WTC11 (cell line): ENCODE measurements around the gene ATCAY. TPM values are rescaled to one million over a fixed set of nuclear protein-coding genes. Genes with fewer than 3 reads are reported as not detected.

Experiments used
- ATAC-seq: fragments of 200-7000 bp; cut with Tn5 transposase; 2 replicates; pipeline ENCODE4 v1.10.0; 2021; ENCODE audit warnings: mild to moderate bottlenecking, moderate library complexity
- CTCF ChIA-PET: fragments of 300-600 bp; sonication (Branson Sonifier 250); formaldehyde crosslinking; loops from one replicate; lab custom pipeline; 2021; ENCODE audit warnings: antibody characterized with exemption; lab: Charles Lee
- POLR2A ChIA-PET: fragments of 350-600 bp; sonication (Branson Sonifier 250); formaldehyde crosslinking; loops from one replicate; lab custom pipeline; 2021; ENCODE audit warnings: antibody characterized with exemption; lab: Charles Lee
- DNase-seq: peaks from one replicate; pipeline ENCODE4 v3.0.0; 2021; ENCODE audit warnings: low spot score
- H3K27ac Mint-ChIP-seq: 2 replicates; pipeline ENCODE4 v1.8.0; 2021; ENCODE audit warnings: mixed read lengths
- H3K27me3 Mint-ChIP-seq: 2 replicates; pipeline ENCODE4 v1.8.0; 2021; ENCODE audit warnings: low read depth, mild to moderate bottlenecking, moderate library complexity, mixed read lengths
- H3K36me3 Mint-ChIP-seq: 2 replicates; pipeline ENCODE4 v1.8.0; 2021; ENCODE audit warnings: mixed read lengths
- H3K4me1 Mint-ChIP-seq: 2 replicates; pipeline ENCODE4 v1.8.0; 2022; ENCODE audit warnings: mixed read lengths
- H3K4me3 Mint-ChIP-seq: 2 replicates; pipeline ENCODE4 v1.8.0; 2021; ENCODE audit warnings: mild to moderate bottlenecking, moderate library complexity, mixed read lengths
- H3K9me3 Mint-ChIP-seq: 2 replicates; pipeline ENCODE4 v1.8.0; 2021; ENCODE audit warnings: mixed read lengths
- AR ChIP-seq: fragments of 250-450 bp; sonication (Bioruptor Pico); IDR thresholded peaks from 2 replicates; pipeline ENCODE4 v1.9.0; 2021; ENCODE audit warnings: mild to moderate bottlenecking
- ATF3 ChIP-seq: sonication (generic); formaldehyde crosslinking; conservative IDR thresholded peaks from 2 replicates; pipeline ENCODE4 v1.8.1; 2022; ENCODE audit warnings: mild to moderate bottlenecking, missing genetic modification reagents
- CREM ChIP-seq: sonication (generic); formaldehyde crosslinking; IDR thresholded peaks from 2 replicates; pipeline ENCODE4 v1.8.1; 2022; ENCODE audit warnings: mild to moderate bottlenecking, missing genetic modification reagents, moderate library complexity
- ESRRA ChIP-seq: sonication (generic); formaldehyde crosslinking; IDR thresholded peaks from 2 replicates; pipeline ENCODE4 v1.8.1; 2022; ENCODE audit warnings: mild to moderate bottlenecking, missing genetic modification reagents, borderline replicate concordance
- ETV6 ChIP-seq: sonication (generic); formaldehyde crosslinking; IDR thresholded peaks from 2 replicates; pipeline ENCODE4 v1.8.1; 2022; ENCODE audit warnings: mild to moderate bottlenecking, missing genetic modification reagents
- FOXK1 ChIP-seq: sonication (generic); formaldehyde crosslinking; IDR thresholded peaks from 2 replicates; pipeline ENCODE4 v1.8.0; 2022; ENCODE audit warnings: mild to moderate bottlenecking, moderate library complexity, missing genetic modification reagents
- FOXP1 ChIP-seq: sonication (generic); formaldehyde crosslinking; IDR thresholded peaks from 2 replicates; pipeline ENCODE4 v1.8.0; 2022; ENCODE audit warnings: missing genetic modification reagents, mild to moderate bottlenecking, moderate library complexity, borderline replicate concordance
- JUN ChIP-seq: sonication (generic); formaldehyde crosslinking; IDR thresholded peaks from 2 replicates; pipeline ENCODE4 v1.8.0; 2023; ENCODE audit warnings: mild to moderate bottlenecking, missing genetic modification reagents
- MAX ChIP-seq: sonication (generic); formaldehyde crosslinking; IDR thresholded peaks from 2 replicates; pipeline ENCODE4 v1.8.0; 2022; ENCODE audit warnings: mild to moderate bottlenecking, missing genetic modification reagents
- MYBL2 ChIP-seq: sonication (generic); formaldehyde crosslinking; IDR thresholded peaks from 2 replicates; pipeline ENCODE4 v1.8.1; 2023; ENCODE audit warnings: mild to moderate bottlenecking, moderate library complexity, missing genetic modification reagents
- NFATC4 ChIP-seq: fragments of 250-450 bp; sonication (Bioruptor Pico); IDR thresholded peaks from 2 replicates; pipeline ENCODE4 v1.9.0; 2021; ENCODE audit warnings: mild to moderate bottlenecking
- NFYB ChIP-seq: sonication (generic); formaldehyde crosslinking; conservative IDR thresholded peaks from 2 replicates; pipeline ENCODE4 v1.8.0; 2022; ENCODE audit warnings: low read depth, missing genetic modification reagents
- NR2C2 ChIP-seq: sonication (generic); formaldehyde crosslinking; IDR thresholded peaks from 2 replicates; pipeline ENCODE4 v1.8.0; 2022; ENCODE audit warnings: mild to moderate bottlenecking, missing genetic modification reagents
- PRRX2 ChIP-seq: fragments of 250-450 bp; sonication (Bioruptor Pico); IDR thresholded peaks from 2 replicates; pipeline ENCODE4 v1.8.0; 2021; ENCODE audit warnings: mild to moderate bottlenecking
- ZBTB43 ChIP-seq: sonication (generic); formaldehyde crosslinking; IDR thresholded peaks from 2 replicates; pipeline ENCODE4 v1.8.1; 2023; ENCODE audit warnings: mild to moderate bottlenecking, missing genetic modification reagents
- ZNF138 ChIP-seq: sonication (generic); formaldehyde crosslinking; conservative IDR thresholded peaks from 2 replicates; pipeline ENCODE4 v1.8.1; 2022; ENCODE audit warnings: mild to moderate bottlenecking, moderate library complexity, missing genetic modification reagents
- ZNF317 ChIP-seq: sonication (generic); formaldehyde crosslinking; IDR thresholded peaks from 2 replicates; pipeline ENCODE4 v1.8.1; 2023; ENCODE audit warnings: low read depth, mild to moderate bottlenecking, moderate library complexity, missing genetic modification reagents, borderline replicate concordance
- ZNF416 ChIP-seq: fragments of 250-450 bp; sonication (Bioruptor Pico); IDR thresholded peaks from 2 replicates; pipeline ENCODE4 v1.9.0; 2021; ENCODE audit warnings: mild to moderate bottlenecking, inconsistent platforms
- total RNA-seq: library from RNA; stranded (reverse); gene quantifications from 3 replicates; pipeline ENCODE4 v1.2.3, GENCODE V29; 2021
- TF ChIP-seq, protein P1 (sequence below): sonication (generic); formaldehyde crosslinking; IDR thresholded peaks from 2 replicates; pipeline ENCODE4 v1.8.1; 2022; ENCODE audit warnings: mild to moderate bottlenecking, moderate library complexity, missing genetic modification reagents
- TF ChIP-seq, protein P2 (sequence below): sonication (generic); formaldehyde crosslinking; IDR thresholded peaks from 2 replicates; pipeline ENCODE4 v1.8.0; 2022; ENCODE audit warnings: mild to moderate bottlenecking, missing genetic modification reagents
- TF ChIP-seq, protein P3 (sequence below): sonication (generic); formaldehyde crosslinking; IDR thresholded peaks from 2 replicates; pipeline ENCODE4 v1.8.1; 2023; ENCODE audit warnings: mild to moderate bottlenecking, missing genetic modification reagents

Gene ATCAY
- total RNA-seq, 1 experiment from 2014 or later: 23.5 TPM

DNA sequence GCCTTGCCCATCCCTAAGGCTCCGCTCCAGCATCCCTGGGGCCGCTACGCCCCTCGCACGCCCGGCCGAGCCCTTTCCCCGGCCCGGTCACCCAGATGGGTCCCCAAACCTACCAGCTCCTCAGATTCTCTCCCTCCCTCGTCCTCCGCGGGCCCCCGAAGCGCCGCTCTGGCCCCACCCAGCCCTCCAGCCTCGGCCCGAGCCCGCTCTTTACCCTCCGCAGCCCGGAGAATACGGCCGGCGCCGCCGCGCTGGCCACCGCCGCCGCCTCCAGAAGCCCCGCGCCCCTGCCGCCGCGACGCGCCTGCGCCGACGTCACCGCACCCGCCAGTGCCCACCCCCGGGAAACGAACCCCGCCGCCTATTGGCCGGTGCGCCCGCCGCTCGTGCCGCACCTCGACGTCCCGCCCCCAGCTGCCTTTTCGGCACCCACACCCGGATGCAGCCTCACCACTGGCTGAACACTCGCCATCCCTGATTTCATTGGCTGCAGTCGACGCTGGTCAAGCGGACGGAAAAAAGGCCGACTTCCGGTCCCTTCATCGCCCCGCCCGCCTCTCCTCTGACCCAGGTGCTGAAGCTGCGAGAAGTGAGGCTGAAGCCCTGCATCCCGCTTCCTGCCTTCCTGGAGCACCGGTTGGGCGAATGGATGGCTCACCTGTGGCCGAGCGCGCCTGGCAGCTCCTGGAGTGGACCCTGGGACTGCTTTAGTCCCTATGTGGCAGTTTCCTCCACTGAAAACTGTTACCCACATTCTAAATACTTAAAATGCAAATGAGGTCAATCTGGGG is 90.5 kb downstream of the ATCAY start, which contains the start of gene DAPK3 (continued):
- peak; percentile 81 for TF ChIP-seq ZNF416 (CRISPR knock-in tag)
- TF ChIP-seq, all 79 proteins: peak for 26

GRCh38 chr19:3975144-3975543 is 94.7 kb downstream of the ATCAY start:
- DNase-seq: no peak
- ChIA-PET CTCF (interaction anchor here (0.7 kb wide), 1 partner anchor 165 kb away, joined by 3 read pairs; no protein-coding TSS in a partner anchor), POLR2A (interaction anchor here (0.7 to 1.2 kb wide), 4 partner anchors 11 to 1204 kb away, joined by 3 to 7 read pairs (median 4); no protein-coding TSS in a partner anchor)

More at GRCh38 chr19:3975144-3975543, 94.7 kb downstream of the ATCAY start:
- Mint-ChIP-seq H3K36me3 (peaks cover 45% of the 10 kb centered on the region), H3K27me3 (no peaks in the 10 kb centered on the region), H3K9me3 (no peaks in the 10 kb centered on the region), H3K4me3 (no peak overlapping the region), H3K4me1 (peaks cover 9% of the 10 kb centered on the region), H3K27ac (no peak overlapping the region)
- ATAC-seq: no peak
- TF ChIP-seq ATF3 (CRISPR knock-in tag) (no peak), ZBTB43 (CRISPR knock-in tag) (no peak), PRRX2 (CRISPR knock-in tag) (peak; percentile 49; the same call in 1 of the 2 replicates), ZNF416 (CRISPR knock-in tag) (peak; percentile 12; the same call in 1 of the 2 replicates), ZNF317 (CRISPR knock-in tag) (no peak), CREM (CRISPR knock-in tag) (no peak), MAX (CRISPR knock-in tag) (no peak), FOXK1 (CRISPR knock-in tag) (no peak), NFYB (CRISPR knock-in tag) (no peak), AR (no peak), JUN (no peak), ETV6 (CRISPR knock-in tag) (no peak), FOXP1 (CRISPR knock-in tag) (no peak), NFATC4 (CRISPR knock-in tag) (peak; percentile 52; the same call in 1 of the 2 replicates), ESRRA (no peak), ZNF138 (no peak), MYBL2 (no peak), NR2C2 (CRISPR knock-in tag) (no peak)
- TF ChIP-seq, protein P1, sequence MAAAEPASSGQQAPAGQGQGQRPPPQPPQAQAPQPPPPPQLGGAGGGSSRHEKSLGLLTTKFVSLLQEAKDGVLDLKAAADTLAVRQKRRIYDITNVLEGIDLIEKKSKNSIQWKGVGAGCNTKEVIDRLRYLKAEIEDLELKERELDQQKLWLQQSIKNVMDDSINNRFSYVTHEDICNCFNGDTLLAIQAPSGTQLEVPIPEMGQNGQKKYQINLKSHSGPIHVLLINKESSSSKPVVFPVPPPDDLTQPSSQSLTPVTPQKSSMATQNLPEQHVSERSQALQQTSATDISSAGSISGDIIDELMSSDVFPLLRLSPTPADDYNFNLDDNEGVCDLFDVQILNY (CRISPR knock-in tag): no peak
- TF ChIP-seq, protein P2, sequence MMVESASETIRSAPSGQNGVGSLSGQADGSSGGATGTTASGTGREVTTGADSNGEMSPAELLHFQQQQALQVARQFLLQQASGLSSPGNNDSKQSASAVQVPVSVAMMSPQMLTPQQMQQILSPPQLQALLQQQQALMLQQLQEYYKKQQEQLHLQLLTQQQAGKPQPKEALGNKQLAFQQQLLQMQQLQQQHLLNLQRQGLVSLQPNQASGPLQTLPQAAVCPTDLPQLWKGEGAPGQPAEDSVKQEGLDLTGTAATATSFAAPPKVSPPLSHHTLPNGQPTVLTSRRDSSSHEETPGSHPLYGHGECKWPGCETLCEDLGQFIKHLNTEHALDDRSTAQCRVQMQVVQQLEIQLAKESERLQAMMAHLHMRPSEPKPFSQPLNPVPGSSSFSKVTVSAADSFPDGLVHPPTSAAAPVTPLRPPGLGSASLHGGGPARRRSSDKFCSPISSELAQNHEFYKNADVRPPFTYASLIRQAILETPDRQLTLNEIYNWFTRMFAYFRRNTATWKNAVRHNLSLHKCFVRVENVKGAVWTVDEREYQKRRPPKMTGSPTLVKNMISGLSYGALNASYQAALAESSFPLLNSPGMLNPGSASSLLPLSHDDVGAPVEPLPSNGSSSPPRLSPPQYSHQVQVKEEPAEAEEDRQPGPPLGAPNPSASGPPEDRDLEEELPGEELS (CRISPR knock-in tag): no peak
- TF ChIP-seq, protein P3, sequence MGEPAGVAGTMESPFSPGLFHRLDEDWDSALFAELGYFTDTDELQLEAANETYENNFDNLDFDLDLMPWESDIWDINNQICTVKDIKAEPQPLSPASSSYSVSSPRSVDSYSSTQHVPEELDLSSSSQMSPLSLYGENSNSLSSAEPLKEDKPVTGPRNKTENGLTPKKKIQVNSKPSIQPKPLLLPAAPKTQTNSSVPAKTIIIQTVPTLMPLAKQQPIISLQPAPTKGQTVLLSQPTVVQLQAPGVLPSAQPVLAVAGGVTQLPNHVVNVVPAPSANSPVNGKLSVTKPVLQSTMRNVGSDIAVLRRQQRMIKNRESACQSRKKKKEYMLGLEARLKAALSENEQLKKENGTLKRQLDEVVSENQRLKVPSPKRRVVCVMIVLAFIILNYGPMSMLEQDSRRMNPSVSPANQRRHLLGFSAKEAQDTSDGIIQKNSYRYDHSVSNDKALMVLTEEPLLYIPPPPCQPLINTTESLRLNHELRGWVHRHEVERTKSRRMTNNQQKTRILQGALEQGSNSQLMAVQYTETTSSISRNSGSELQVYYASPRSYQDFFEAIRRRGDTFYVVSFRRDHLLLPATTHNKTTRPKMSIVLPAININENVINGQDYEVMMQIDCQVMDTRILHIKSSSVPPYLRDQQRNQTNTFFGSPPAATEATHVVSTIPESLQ (CRISPR knock-in tag): no peak
